ENCODE results near the gene HMX3.
A peak's percentile ranks its signal among the peaks of the same experiment; 100 is the strongest.
"Not testable (repeated sequence)": the region's sequence is repeated elsewhere in the genome, so short reads cannot be mapped to it uniquely, and the experiment has no call there.

The HMX3 gene

GRCh38 chr10:123149162-123149567 is 13.4 kb downstream of the HMX3 start:
- no peak for DNase-seq

DNA sequence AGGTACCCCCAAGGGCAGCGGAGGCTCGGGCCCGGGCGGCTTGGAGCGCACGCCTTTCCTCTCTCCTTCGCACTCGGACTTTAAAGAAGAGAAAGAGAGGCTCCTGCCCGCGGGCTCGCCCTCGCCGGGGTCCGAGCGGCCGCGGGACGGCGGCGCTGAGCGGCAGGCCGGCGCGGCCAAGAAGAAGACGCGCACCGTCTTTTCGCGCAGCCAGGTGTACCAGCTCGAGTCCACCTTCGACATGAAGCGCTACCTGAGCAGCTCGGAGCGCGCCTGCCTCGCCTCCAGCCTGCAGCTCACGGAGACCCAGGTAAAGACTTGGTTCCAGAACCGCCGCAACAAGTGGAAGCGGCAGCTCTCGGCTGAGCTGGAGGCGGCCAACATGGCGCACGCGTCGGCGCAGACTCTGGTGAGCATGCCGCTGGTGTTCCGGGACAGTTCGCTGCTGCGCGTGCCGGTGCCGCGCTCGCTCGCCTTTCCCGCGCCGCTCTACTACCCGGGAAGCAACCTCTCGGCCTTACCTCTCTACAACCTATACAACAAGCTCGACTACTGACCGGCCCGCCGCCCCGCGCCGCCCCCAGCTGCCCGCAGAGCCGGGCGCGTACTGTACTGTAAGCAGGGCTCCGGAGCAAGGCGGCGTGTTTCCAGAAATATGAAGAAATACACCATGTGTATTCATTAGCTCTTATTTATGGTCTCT is 13.9 kb downstream of the HMX3 start:
- DNase-seq: no peak

GRCh38 chr10:123150271-123150985 is 14.7 kb downstream of the HMX3 start:
- no peak for DNase-seq

GRCh38 chr10:123150986-123151736 is 15.4 kb downstream of the HMX3 start:
- DNase-seq: no peak

GRCh38 chr10:123151737-123152135 is 16.0 kb downstream of the HMX3 start:
- no peak for DNase-seq

- DNase-seq: no peak
Observed at GRCh38 chr10:123153486-123154091, 17.8 kb downstream of the HMX3 start.

- peak; percentile 98 to 99 for DNase-seq
Observed at GRCh38 chr10:123154092-123154710, 18.4 kb downstream of the HMX3 start, which contains the start of gene BUB3. BUB3 (plus strand) TSS chr10:123154402; CDS start chr10:123154918, 516 bp downstream.

GRCh38 chr10:123154711-123155505 is 19.1 kb downstream of the HMX3 start:
- DNase-seq: peak; percentile 17 to 47

- DNase-seq: no peak
Observed at GRCh38 chr10:123156078-123156477, 20.3 kb downstream of the HMX3 start.

DNA sequence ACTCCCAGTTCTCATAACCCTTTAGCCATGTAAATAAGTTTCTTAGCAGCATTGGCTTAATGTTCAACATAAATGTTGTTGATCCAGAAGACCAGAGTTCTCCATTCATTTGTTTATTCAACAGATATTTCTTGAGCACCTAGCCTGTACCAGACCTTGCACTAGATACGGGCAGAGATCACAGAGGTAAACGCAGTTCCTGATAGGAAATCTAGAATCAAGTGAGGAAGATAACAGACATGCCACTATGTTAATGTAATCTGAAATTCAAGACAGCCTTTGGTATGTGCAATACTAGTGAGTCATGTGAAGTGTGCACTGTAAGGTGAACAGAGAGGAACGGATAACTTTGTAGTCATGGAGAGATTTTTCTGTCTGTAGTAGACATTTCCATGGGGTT is 21.4 kb downstream of the HMX3 start:
- DNase-seq: no peak

GRCh38 chr10:123158682-123159081 is 22.9 kb downstream of the HMX3 start:
- DNase-seq: no peak

DNA sequence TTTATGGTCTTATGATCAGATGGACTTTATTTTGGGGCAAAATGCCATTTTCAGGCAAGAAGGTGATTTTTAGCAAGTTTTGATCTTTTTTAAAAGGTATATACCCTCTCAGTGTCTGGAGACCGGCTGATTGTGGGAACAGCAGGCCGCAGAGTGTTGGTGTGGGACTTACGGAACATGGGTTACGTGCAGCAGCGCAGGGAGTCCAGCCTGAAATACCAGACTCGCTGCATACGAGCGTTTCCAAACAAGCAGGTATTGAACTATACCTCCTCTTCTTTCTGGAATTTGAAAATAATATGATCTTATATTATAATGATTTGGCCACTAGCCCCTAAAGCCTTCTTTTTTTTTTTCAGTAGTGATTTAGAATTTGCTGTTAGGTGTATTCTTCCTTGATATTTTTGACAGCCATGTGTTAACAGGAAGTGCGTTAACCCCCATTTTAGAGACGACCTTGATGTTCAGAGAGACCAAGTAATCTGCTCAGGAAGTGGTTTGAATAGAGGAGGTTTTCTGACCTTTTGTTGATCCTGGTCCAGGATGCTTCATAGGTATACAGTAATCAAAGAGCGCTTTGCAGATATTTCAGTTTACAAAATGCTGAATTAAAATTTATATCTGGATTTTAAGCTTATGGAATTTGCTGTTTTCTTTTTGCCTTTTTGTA is 24.7 kb downstream of the HMX3 start:
- DNase-seq: no peak

DNA sequence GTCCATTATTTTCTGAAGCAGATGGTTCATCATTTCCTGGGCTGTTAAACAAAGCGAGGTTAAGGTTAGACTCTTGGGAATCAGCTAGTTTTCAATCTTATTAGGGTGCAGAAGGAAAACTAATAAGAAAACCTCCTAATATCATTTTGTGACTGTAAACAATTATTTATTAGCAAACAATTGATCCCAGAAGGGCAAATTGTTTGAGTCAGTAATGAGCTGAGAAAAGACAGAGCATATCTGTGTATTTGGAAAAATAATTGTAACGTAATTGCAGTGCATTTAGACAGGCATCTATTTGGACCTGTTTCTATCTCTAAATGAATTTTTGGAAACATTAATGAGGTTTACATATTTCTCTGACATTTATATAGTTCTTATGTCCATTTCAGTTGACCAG is 28.5 kb downstream of the HMX3 start:
- no peak for DNase-seq

- no peak for DNase-seq
Observed at GRCh38 chr10:123165445-123166072, 29.8 kb downstream of the HMX3 start.

DNA sequence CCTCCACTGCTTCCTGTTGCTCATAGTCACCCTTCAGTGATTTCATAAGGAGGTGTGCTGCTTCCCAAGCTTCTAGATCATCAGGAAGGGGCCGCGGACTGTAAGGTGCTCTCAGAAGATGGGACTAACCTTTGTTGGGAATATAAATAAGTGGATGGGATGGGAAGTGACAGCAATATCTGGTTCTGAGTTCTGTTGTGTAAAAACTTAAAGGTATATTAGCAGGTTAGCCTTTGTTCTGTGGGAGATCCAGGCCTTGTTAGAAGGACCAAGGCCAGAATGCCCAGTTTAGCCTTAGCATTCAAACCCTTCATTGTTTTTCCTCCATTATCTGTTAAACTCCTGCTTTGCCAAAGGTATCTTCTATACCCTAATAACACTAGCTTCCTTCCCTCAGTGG is 30.8 kb downstream of the HMX3 start:
- DNase-seq: no peak

GRCh38 chr10:123170961-123171360 is 35.2 kb downstream of the HMX3 start:
- DNase-seq: no peak

DNA sequence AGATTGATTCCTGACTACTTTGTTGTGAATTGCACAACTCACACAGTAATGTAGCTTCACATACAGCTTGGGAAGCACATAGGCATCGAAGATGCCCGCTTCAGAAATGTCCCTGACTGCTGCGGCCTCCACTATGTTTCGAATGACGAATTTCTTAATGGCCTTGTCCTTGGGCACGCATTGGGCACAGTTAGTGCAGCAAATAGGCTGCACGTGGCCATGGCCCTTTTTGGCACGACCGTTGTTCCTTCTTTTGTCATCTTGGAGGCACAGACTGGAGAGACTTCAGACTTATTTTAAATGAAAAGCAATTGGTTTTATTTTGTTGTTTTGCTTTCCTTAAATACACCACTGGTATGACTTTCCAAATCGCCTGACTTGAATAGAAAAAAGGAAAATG is 35.8 kb downstream of the HMX3 start:
- DNase-seq: not testable (repeated sequence)

- DNase-seq: no peak
Observed at GRCh38 chr10:123175389-123176387, 39.9 kb downstream of the HMX3 start.

- DNase-seq: not testable (repeated sequence)
Observed at GRCh38 chr10:123178390-123178789, 42.6 kb downstream of the HMX3 start.
